ENCODE measurements around the gene BEX1.

GRCh38 chrX:103099691-103100090, 35.7 kb upstream of the BEX1 start:
- TF ChIP-seq CTCF (conservative IDR thresholded peaks at IDR 0.05; ENCODE audit: low read depth, low read length) (no peak), EZH2 (IDR thresholded peaks at IDR 0.05; ENCODE audit: borderline replicate concordance, low read depth, low read length, poor library complexity, severe bottlenecking) (no peak)

All from A673 (cell line).